OCI-M2 (cell line): ENCODE results near the gene FBXO42.

ENCODE experiments used
- DNase-seq: peaks from one replicate; lab custom pipeline; 2025; ENCODE audit not compliant: unreplicated experiment; lab: John Stamatoyannopoulos, UW

Gene FBXO42

DNA sequence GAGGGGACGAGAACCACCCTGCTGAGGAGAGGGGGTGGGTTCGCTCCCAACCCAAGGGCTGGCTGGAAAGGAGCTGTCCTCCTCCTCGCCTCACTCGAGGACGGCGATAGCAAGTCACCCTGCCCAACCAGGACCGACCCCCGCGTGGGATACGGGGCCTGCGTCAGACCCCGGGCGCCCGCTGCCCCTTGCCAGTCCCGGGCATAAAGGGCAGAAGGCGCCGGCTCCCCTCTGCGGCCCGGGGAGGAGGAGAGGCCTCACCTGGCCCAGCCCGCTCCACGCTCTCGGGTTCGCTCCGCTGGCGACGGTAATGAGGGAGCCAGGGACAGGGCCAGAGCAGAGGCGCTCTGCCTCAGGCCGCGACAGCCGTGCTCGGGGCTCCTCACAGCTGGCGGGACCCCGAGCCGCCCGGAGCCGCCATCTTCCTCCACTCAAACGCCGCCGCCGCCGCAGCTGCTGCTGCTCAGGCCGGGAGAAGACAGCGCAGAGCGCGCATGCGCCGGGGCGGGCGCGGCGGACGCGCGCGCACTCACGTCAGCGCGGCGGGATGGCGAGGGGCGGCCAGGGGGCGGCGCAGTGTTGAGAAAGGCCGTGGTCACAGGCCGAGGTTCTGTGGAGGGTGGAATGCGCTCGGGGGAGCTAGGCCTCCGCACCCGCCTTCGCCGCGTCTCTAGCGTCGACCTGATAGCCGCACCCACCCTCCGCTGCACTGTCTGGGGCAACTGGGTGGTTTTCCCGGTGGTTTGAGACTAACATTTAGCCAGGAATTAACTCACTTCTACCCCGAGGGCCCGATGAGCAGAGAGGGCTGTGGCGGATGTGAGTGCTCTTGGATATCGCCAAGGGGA lies at the start of gene FBXO42:
Gene FBXO42 (minus strand): TSS at position 487 of the 848 bp plus-strand sequence. CDS start 37,062 bp downstream, outside the sequence.
- peak; percentile 42 for DNase-seq

DNA sequence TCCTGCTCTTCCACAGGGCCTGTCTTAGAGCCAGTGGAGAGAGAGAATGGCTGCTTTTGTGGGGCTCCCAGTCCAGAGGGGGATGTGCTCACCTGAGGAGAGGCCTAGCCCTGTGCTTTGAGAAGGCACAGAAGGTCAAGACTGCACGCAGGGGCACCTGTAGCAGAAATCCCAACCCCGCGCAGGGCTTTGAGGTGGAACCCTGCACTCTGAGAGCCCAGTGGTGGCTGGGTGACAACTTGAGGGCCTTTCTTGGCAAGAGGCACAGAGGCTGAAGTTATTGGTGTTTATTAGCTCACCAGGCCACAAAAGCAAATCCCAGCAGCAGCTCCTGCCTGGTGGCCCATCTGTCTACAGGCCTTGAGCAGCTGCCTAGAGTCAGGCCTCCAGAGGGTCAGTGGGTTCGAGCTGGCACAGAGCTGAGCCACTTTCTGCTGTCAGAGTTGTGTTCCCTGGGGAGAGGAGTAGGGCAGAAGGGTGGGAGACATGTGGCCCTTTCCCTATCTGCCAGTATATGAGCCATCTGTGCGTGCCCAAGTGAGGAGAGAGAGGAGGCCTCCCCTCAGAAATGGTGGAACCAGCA lies 46.2 kb upstream of the FBXO42 start:
- DNase-seq: no peak

DNA sequence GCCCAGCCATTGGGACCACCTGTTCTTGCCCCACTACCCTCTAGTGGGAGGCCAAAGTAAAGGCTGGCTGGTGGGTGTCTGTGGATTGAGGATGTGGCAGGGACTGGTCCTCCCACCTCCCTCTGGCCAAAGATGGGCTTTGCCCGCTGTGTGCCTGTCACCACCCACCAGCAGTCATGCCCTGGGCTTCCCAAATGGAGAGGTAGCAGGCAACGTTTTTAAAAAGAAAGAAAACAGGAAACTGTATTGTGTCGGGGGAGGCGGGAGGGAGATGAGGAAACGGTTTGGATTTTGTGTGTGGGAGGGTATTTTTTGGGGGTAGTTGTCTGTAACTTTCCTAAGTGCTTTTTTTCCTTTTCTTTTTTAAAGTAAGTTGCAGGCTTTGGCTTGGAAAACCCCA lies 44.8 kb upstream of the FBXO42 start:
- DNase-seq: no peak

DNA sequence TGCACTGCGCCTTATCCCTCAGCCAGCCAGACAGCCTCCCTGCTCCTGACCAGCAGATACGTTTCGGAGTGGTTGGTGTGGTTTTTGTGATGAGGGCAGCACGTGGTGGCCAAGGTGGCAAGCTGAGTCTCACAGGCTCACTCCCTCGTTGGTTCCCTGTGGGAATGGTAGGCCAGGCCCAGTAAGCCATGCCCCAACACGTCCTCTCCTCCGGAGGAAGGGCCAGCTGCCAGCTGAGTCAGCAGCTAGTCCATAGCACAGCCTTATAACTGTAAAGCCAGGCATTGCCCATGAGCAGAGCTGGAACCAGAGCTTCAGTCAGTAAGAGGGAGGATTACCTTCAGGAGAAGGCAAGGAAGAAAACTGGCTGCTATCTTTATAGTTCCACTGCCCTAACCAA lies 44.3 kb upstream of the FBXO42 start:
- no peak for DNase-seq

DNA sequence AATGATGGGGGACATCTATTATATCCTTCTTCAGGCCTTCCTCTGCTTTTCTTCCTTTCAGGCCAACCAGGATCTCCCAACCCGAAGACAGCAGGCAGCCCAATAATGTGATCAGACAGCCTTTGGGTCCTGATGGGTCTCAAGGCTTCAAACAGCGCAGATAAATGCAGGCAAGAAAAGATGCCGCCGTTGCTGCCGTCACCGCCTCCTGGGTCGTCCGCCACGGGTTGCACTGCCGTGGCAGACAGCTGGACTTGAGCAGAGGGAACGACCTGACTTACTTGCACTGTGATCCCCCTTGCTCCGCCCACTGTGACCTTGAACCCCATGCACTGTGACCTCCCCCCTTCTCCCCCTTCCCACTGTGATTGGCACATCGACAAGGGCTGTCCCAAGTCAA lies 42.7 kb upstream of the FBXO42 start:
- DNase-seq: no peak

DNA sequence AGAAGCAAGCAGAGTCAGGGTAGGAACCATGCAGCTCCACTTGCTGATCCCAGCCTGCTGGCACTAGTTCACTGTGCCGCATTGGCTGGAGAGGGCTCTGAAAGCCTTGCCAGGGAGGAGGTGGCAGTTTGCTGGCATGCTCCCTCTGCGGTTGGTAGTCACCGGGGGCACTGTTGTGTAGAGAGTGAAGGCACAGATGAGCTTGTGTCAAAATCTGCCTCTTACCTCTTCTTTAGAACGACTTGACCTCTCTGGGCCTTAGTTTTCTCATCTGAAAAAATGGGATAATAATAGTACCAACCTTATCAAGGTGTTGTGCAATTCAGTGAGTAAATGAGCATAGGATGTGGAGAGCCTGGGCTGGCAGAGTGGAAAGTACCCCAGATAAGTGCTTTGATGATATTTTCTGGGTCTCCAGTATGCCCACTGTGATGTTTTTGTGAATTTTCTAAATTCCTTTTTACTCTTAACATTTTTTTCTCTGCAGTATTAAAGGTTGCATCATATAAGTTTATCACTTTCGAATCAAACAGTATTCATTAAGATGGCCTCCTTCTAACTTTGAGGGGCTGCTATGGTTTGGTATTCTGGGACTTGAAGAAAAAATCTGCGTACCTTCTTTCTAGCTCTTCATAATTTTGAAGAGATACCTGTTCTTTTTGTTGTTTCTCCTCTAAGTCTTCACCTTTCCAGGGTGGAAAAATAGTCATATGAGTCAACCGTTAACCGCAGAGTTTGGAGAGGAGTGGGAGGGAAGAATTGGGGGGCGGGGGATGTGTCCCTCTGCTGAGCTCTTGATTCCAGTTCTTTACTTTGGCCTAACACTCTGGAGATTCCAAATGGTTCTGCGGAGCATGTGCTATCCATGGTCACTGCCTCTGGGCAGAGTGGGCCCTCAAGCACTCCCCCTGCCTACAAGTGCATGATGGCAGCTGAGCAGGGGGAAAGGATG lies 41.6 kb upstream of the FBXO42 start:
- DNase-seq: no peak

DNA sequence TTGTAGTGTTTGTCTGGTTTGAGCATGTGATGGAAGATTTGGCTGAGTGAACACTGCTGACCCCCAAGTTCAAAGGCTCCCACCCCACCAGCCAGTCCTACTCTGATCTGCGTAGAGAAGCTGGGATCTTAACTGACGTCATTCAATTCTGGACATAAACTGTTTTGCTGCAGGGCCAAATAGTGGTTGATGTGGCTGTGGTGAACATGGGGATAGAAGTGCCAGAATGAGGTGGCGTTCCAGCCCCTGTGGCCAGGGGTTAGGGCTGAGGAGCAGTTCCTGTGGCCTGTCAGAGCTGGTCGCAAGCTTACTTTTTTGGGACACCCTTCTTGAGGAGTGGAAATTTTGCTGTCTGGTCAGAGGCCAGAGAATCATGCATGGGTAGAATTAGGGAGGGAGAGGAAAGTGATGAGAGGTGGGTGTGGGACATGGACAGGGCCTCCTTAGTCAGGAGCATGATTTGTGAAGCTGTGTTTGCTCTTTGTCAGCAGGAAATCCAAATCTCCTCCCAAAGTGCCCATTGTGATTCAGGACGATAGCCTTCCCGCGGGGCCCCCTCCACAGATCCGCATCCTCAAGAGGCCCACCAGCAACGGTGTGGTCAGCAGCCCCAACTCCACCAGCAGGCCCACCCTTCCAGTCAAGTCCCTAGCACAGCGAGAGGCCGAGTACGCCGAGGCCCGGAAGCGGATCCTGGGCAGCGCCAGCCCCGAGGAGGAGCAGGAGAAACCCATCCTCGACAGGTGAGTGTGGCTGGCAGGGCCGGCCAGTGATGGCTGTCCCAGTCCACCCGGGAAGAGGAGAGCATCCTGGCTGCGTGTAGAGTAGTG lies 40.7 kb upstream of the FBXO42 start:
- no peak for DNase-seq

DNA sequence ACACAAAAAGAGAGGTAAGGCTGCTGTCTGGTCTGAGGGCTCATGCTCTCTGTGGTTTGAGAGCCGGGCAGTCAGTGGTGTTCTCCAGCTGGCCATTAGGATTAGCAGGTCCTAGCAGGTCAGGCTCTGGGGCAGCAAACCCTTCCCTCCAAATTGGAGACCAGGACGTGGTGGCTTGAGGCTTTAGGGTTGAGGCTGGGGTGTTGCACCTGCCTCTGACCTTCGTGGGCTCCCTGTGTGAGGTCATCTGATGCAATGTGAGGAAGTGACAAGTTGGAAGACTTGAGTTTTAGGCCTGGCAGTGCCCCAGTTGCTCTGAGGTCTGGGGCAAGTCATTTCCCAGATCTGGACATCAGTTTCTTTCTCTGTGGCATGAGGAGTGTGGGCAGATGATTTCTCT lies 39.1 kb upstream of the FBXO42 start:
- DNase-seq: no peak

DNA sequence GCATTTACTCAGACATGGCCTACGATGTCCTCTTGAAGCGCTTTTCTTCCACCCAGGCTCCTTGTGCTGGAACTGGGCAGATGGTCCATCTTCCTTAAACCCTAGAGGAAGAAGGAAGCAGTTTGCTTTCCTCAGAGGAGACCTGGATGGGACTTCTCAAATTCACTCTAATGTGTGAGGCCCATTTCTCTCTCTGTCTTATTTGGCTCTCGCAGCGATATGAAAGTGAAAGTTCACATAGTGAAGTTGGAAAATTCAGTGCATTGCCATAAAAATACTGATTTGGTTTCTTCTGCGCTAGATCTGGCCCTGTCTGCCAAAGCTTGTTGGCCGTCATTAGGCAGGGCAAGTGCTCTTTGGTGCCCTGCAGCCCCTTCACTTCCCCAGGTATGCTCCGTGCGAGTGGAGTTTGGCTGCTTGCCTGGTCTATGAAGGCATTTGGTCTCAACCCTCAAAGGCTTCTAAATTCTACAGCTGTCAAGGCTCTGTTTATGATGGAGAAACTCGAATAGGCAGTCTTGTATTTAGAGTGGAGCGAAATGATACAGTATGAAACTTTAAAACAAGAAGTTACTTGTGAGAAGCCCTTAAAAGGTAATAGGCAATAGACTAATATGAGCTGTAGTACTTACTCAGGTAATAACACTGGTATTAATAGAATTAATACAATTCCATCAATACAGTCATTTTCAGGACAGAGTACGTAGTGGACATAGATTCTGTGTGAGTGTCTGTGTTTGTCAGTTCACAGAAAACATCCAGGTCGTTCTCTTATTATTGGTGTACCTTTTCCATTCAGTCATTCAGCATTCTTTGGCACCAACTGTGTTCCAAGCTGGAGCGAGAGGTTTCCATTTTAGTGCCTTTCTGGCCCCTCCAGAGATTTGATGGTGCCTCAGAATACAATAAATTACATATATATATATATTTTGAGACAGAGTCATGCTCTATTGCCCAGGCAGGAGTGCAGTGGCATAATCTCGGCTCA lies 35.2 kb upstream of the FBXO42 start:
- no peak for DNase-seq

DNA sequence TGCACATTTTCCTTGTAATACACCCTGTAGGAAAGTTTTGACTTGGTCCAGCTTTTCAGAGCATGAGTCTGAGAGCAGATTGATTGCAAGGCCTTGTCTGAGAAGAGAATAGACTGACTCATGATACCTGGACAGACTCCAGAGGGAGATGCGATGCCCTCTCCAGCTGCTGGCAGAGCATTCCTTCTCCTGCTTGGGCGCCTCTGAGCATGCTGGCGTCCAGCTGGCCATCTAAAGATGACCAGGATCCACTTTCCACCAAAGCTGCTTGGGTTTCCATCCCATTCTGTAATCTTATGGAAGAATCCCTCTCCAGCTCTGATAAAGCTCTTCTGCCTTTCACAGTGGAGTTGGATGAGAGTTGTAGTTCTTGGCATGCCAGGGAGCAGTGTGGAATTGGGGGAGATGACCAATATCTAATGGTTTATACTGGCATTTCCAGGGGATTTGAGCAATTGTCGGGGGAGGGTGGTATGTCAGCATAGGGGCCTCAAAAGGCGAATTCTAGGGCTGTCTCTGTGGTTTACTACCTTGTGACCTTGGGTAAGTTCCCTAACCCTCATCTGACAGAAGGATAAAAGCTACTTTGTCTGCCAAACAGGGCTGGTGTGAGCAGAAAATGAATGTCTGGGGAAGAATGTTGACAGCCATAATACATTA lies 34.3 kb upstream of the FBXO42 start:
- no peak for DNase-seq

DNA sequence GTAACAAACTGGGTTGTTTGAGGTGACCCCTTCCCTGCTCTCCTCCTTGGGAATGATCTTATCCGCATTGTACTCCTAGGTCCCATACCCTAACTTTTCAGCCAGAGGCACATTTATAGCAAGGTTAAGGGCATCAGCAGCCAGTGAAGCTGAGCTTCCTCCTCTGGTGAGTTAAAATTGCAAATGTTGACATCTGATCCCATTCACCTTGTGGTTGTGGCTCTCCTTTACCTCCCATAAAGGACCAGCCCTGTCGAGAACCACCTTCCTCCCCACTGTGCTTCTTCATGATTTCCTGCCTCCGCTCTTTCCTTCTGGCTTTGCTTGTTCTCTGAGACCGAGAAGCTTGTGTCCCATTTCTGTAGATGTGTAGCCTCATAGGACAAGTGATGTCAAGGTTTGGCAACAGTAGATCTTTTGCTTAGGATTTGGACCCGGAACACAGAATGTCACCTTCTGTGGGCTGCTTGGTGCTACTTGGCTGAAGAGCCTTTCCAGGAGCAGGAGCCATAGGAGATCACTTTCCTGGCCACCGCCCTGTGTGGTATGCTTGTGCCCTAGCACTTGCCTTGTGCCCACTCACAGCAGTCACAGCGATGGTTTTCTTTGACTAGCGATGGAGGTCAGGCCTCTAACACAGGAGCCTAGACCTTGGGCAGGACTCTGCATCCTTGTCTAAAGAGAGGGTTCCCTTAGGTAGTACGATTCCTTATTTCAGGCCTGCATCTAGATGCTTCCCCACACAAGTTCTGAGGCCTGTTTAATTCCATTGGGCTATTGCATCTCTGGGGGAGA lies 33.6 kb upstream of the FBXO42 start:
- DNase-seq: no peak

DNA sequence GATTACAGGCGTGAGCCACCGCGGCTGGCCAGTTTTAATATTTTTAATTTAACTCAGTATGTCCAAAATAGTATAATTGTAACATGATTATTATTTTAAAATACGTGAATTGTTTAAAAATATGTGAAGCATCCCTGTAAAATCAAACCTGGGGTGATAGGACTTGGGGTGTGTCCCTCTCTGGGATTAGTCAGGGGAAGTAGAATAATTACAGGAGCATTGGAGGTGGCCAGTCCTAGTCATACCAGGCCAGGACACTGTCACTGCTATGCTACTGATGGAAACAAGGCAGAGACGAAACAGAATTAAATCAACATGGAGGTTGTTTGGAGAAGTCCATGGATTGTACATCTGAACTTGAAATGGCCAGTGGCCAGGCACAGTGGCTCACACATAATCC lies 31.6 kb upstream of the FBXO42 start:
- no peak for DNase-seq

DNA sequence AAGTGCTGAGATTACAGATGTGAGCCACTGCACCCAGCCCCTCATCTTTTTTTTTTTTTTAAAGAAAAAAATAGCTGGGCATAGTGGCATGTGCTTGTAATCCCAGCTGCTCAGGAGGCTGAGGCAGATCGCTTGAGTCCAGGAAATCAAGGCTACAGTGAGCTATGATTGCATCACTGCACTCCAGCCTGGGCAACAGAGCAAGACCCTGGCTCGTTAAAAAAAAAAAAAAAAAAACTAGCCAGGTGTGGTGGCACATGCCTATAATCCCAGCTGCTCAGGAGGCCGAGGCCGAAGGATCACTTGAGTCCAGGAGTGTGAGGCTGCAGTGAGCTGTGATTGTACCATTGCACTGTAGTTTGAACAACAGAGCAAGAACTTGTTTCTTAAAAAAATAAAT lies 28.6 kb upstream of the FBXO42 start:
- DNase-seq: no peak

DNA sequence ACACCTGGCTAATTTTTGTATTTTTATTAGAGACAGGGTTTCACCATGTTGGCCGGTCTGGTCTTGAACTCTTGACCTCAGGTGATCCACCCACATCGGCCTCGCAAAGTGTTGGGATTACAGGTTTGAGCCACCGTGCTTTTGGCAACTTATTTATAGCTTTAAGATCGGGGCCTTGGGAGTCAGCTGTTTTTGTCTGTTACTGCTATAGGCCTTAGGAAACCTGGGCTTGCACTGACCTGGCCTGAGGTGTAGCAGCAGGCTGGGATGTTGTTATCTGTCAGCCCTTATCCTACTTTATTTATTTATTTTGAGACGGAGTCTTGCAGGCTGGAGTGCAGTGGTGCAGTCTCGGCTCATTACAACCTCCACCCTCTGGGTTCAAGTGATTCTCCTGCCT lies 26.2 kb upstream of the FBXO42 start:
- DNase-seq: no peak

DNA sequence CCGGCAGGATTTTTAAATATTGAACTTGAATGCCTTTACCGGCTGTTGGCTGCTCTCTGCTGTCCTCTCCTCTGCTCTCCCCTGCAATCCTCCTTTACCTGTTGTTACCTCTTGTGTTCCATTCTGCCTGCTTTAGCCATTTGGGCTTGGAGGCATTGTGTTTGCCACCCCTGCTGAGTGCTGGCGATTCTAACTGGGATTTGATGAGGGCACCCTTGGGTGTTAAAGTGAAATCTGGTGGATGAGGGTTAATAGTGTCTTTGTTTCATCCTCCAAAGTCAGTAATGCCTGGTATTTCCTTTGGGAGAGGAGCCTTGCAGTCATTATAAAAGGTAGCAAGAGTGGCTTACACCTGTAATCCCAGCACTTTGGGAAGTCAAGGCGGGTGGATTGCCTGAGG lies 24.7 kb upstream of the FBXO42 start:
- no peak for DNase-seq

DNA sequence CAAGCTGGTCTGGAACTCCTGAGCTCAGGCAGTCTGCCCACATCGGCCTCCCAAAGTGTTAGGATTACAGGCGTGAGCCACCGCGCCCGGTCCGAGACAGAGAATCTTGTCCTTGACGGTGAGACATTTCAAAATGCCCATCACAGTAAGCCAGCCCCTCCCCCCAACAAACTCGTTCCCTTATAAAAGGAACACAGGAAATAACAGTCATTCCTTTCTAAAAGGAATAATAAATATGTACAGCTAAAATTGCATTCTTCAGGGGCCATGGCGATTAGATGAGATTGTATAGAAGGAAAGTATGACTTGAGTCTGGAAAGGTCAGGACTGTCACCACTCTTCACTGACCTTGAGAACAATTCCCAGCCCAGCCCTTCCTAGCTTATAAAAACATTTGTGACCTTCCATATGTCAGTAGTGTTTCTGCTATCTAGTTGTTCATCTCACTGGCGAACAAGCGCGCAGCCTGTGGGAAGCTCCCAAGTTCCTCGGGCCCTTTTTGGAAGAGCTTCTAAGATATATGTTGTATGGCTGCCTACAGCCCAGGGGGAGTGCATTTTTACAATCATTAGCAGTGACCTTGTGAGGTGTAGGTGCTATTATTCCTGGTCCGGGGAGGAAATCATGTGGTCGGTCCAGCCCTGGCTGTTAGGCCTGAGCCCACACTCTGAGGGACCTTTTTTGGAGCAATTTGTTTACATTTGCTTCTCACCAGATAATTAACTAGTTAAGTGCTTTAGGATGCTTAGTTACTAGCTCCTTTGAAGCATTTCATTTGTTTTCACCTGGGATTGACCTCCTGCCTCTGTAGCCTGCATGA lies 23.5 kb upstream of the FBXO42 start:
- DNase-seq: no peak

DNA sequence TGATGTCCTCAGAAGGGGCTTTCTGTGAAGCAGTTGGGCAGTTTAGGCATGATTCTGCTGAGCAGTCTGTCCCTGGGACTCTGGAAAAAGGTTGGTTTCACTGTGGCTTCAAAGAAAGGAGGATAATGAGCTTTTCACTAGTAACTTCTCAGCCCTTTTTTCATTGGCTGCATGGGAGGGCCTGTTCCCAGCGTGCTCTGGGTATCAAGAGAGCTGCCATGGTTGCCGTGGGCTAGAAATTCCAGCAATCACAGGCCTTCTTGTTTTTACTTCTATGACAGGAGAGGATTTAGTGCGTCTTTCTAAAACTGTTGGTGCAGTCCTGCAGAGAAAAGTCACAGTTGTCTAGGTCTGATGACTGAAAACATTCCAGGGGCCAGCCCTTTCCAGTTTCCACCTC lies 22.0 kb upstream of the FBXO42 start:
- no peak for DNase-seq
